Thoracic aorta (tissue), 2 donors: ENCODE measurements around the gene RPL29. TPM values are rescaled to one million over a fixed set of nuclear protein-coding genes. Genes with fewer than 3 reads are reported as not detected.

ENCODE experiments used
- ATAC-seq: fragments of 150-250 bp; one replicate; pipeline ENCODE4 v1.8.0; 2017; ENCODE audit warnings: low read depth; ENCODE audit not compliant: insufficient number of reproducible peaks, low FRiP score
- DNase-seq: peaks from one replicate; pipeline ENCODE4 v3.0.0-alpha.2; 2020; ENCODE audit warnings: low spot score
- H3K27ac ChIP-seq, 2 donors: fragments of 200-600 bp; sonication (generic); 1 replicate in 1 of 2; 2 replicates in 1 of 2; pipeline ENCODE4 v1.5.1; 2016; ENCODE audit warnings: mild to moderate bottlenecking in 2 of 2, moderate library complexity in 2 of 2
- H3K27me3 ChIP-seq: fragments of 200-600 bp; sonication (generic); replicated peaks from 2 replicates; pipeline ENCODE4 v1.6.0; 2016; ENCODE audit warnings: mild to moderate bottlenecking; ENCODE audit not compliant: insufficient read depth
- H3K36me3 ChIP-seq: fragments of 200-600 bp; sonication (generic); one replicate; pipeline ENCODE4 v1.5.1; 2016
- H3K4me1 ChIP-seq, 2 donors: fragments of 200-600 bp; sonication (generic); 1 replicate in 1 of 2; 2 replicates in 1 of 2; pipeline versions ENCODE4 v1.5.1 to v1.6.0; 2016; ENCODE audit warnings: low read depth in 2 of 2, mild to moderate bottlenecking in 1 of 2; ENCODE audit not compliant: control insufficient read depth in 1 of 2
- H3K4me3 ChIP-seq: fragments of 200-600 bp; sonication (generic); 2 replicates; pipeline ENCODE4 v1.5.1; 2016; ENCODE audit warnings: mild to moderate bottlenecking
- H3K9me3 ChIP-seq: fragments of 200-600 bp; sonication (generic); 2 replicates; pipeline ENCODE4 v1.5.1; 2016
- total RNA-seq, 2 donors: library from RNA; depleted of rRNA; stranded (reverse); fragments of >200 nt; gene quantifications; one replicate each; pipeline versions ENCODE4 v1.1.0 to v1.2.3, GENCODE V29; 2016
- TF ChIP-seq, protein P1 (sequence below): fragments of 200-600 bp; sonication (generic); IDR thresholded peaks from one replicate; pipeline ENCODE4 v1.5.1; 2019; ENCODE audit warnings: antibody characterized with exemption

Gene RPL29
- total RNA-seq, 2 donors from 2014 or later = 642 to 718 TPM

DNA sequence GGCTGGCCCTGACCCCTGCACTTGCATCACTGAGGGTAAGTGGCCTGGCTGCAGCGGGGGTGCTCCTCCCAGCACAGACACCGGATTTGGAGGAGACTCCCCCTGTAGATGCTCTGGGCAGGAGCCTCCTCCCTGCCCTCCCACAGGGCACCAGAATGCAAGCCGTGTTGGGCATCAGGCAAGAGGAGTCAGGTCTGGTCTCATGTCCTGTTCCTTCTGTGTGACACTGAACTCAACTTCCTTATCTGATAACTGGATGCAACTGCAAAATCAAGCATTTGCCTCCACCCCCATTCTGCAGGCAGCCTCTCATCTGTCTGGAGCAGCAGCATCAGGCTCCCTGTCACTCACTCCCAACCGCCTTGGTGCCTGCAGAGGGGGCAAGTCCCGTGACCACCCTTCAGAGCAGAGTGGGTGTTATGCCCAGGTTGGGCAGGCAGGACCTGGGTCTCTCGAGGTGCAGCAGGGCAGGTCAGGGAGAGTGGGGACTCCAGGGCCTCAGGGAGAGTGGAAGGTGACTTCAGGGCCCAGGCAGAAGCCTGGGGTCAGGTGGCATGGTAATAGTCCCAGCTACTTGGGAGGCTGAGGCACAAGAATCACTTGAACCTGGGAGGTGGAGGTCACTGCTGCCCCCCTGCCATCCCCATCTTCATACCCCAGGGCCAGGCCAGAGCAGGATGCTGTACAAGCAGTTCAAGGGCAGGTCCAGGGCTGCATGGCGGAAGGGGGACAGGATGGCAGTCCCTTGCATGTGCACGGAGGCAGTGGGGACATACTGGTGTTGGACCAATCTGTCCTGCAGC lies 10.5 kb upstream of the RPL29 start:
- Histone ChIP-seq H3K4me1 (peaks cover 9 to 22% of the 10 kb centered on the region in 2 donors), H3K27me3 (no peaks in the 10 kb centered on the region), H3K9me3 (no peaks in the 10 kb centered on the region), H3K27ac (no peak overlapping the region), H3K36me3 (no peaks in the 10 kb centered on the region), H3K4me3 (peak overlapping the region; percentile 30)
- ATAC-seq (no peak), DNase-seq (no peak)
- TF ChIP-seq, protein P1, sequence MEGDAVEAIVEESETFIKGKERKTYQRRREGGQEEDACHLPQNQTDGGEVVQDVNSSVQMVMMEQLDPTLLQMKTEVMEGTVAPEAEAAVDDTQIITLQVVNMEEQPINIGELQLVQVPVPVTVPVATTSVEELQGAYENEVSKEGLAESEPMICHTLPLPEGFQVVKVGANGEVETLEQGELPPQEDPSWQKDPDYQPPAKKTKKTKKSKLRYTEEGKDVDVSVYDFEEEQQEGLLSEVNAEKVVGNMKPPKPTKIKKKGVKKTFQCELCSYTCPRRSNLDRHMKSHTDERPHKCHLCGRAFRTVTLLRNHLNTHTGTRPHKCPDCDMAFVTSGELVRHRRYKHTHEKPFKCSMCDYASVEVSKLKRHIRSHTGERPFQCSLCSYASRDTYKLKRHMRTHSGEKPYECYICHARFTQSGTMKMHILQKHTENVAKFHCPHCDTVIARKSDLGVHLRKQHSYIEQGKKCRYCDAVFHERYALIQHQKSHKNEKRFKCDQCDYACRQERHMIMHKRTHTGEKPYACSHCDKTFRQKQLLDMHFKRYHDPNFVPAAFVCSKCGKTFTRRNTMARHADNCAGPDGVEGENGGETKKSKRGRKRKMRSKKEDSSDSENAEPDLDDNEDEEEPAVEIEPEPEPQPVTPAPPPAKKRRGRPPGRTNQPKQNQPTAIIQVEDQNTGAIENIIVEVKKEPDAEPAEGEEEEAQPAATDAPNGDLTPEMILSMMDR = no peak

DNA sequence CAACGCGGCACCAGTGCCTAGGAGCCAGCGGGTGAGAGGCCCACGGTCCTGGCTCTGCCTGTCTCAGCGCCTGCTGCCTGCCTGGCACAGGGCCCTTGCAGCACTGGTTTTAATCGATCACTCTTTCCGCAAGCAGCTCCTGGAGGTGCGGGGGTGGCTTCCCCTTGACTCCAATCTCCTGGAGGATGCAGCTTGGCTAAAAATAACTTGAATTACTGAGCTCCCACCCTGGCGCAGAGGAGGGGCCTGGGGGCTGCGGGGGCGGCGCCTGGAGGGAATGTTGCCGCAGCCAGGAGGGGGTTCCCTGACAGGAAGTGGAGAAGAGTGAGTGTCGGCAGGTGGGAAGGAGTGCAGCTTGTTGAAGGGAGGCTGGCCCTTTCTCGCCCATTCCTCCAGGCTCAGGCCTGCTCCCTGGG lies 9.9 kb upstream of the RPL29 start:
- Histone ChIP-seq H3K36me3 (no peaks in the 10 kb centered on the region), H3K27me3 (no peaks in the 10 kb centered on the region), H3K27ac (peak overlapping the region in 1 of 2 donors; percentile 10), H3K4me1 (peaks cover 9 to 22% of the 10 kb centered on the region in 2 donors), H3K9me3 (no peaks in the 10 kb centered on the region), H3K4me3 (peak overlapping the region; percentile 30)
- DNase-seq (no peak), ATAC-seq (no peak)
- TF ChIP-seq, protein P1 = no peak

DNA sequence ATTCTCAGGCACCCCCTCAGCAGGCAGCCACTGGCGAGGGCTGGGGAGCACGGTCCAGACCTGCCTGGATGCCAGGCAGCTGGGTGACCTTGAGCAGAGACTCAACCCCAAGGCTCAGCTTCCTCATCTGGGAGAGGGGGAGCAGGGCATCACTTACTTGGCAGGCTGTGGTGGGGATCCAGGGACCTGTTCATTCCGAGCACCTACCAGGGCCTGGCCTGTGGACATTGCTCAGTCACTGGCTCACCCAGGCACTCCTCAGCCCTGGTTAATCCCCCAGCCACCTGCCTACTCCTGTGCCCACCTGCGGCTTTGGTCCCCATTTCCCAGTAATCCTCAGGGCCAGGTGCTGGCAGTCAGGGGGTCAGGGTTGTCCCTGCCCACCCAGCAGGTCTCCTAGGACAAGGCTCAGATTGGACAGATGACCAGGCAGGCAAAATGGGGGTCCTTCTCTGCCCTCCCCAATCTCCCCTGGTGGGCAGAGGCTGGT lies 9.3 kb upstream of the RPL29 start:
- Histone ChIP-seq H3K36me3 (no peaks in the 10 kb centered on the region), H3K27me3 (no peaks in the 10 kb centered on the region), H3K27ac (no peak overlapping the region), H3K4me3 (no peak overlapping the region), H3K9me3 (no peaks in the 10 kb centered on the region), H3K4me1 (peaks cover 9 to 22% of the 10 kb centered on the region in 2 donors)
- ATAC-seq = no peak
- DNase-seq = no peak
- TF ChIP-seq, protein P1 = no peak

DNA sequence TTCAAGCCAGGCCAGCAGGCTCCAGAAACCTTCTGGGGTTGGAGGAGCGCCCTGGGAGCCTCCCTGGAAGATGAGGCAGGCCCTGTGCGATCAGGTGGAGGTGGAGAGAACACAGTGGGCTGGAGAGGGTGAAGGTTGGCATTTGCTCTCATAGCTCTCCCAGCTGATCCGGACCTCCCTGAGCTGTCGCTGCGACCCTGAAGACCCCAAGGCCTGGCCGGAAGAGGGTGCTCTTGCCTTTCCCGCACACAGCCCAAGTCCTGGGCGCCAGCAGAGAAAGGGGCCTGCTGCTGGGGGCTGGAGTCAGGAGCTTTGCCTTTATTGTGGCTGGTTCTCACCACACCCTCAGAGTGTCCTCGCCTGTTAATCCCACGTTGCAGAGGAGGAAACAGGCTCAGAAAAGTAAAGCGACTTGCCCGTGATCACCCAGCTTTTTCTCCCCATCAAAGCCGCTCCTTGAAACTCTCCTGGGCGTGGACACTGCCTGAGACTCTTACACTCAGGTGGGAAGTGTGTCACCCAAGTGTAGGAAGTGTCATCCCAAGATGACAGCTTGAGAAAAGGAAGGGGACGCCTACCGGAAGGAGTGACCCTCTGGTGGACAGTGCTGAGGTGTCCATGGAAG lies 8.6 kb upstream of the RPL29 start:
- TF ChIP-seq, protein P1 = peak; percentile 45
- Histone ChIP-seq H3K27ac (no peak overlapping the region), H3K4me3 (no peak overlapping the region), H3K4me1 (peaks cover 9 to 22% of the 10 kb centered on the region in 2 donors), H3K9me3 (no peaks in the 10 kb centered on the region), H3K27me3 (no peaks in the 10 kb centered on the region), H3K36me3 (no peaks in the 10 kb centered on the region)
- no peak for DNase-seq
- no peak for ATAC-seq

DNA sequence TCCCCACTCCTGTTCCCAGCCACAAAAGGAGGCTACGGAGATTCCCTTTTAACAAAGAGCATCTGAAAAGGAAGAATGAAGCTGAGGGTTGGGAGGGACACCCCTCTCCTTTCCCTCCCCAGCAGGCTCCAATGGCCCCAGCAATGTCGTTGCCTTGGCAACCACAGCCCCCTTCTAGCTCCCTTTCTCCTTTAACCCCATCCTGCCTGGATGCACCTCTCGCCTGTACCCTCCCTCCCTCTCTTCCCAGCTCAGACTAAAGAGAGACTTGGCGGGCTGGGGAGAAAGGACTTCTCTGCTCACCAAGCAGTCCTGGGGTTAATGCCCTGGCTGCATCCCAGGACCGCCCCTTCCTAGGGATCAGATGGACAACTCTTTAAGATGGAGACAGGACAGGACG lies 7.1 kb upstream of the RPL29 start:
- no peaks in the 10 kb centered on the region for H3K36me3 ChIP-seq
- no peak overlapping the region for H3K27ac ChIP-seq
- no peaks in the 10 kb centered on the region for H3K27me3 ChIP-seq
- ATAC-seq = no peak
- DNase-seq = no peak
- no peaks in the 10 kb centered on the region for H3K9me3 ChIP-seq
- TF ChIP-seq, protein P1 = no peak
- H3K4me3 ChIP-seq = no peak overlapping the region
- peaks cover 9 to 22% of the 10 kb centered on the region in 2 donors for H3K4me1 ChIP-seq
